Endodermal cell (in vitro differentiated cells): ENCODE data around the gene SPTLC2. TPM values are rescaled to one million over a fixed set of nuclear protein-coding genes. Genes with fewer than 3 reads are reported as not detected.

Experiments used
- DNase-seq: peaks from one replicate; pipeline ENCODE4 v3.0.0-alpha.2; 2017
- H3K27ac ChIP-seq: 2 replicates; pipeline ENCODE4 v1.5.1; 2013; ENCODE audit warnings: mild to moderate bottlenecking, low read depth, low read length, moderate library complexity
- H3K27me3 ChIP-seq: 2 replicates; pipeline ENCODE4 v1.6.1; 2013; ENCODE audit warnings: mild to moderate bottlenecking, low read length, moderate library complexity; ENCODE audit not compliant: insufficient read depth, control insufficient read depth, poor library complexity, severe bottlenecking
- H3K36me3 ChIP-seq: 2 replicates; pipeline ENCODE4 v1.7.0; 2013; ENCODE audit warnings: mild to moderate bottlenecking, low read length, moderate library complexity; ENCODE audit not compliant: control insufficient read depth, insufficient read depth
- H3K4me1 ChIP-seq: one replicate; pipeline ENCODE4 v1.7.0; 2013; ENCODE audit warnings: low read length; ENCODE audit not compliant: control insufficient read depth, insufficient read depth
- H3K4me3 ChIP-seq: 2 replicates; pipeline ENCODE4 v1.5.1; 2013; ENCODE audit warnings: mild to moderate bottlenecking, low read length, moderate library complexity
- H3K9ac ChIP-seq: 2 replicates; pipeline ENCODE4 v1.6.1; 2013; ENCODE audit warnings: mild to moderate bottlenecking, low read length, moderate library complexity; ENCODE audit not compliant: poor library complexity, severe bottlenecking; ENCODE audit errors: extremely low read depth
- H3K9me3 ChIP-seq: 2 replicates; pipeline ENCODE4 v1.6.1; 2013; ENCODE audit warnings: mild to moderate bottlenecking, low read length, moderate library complexity; ENCODE audit not compliant: control insufficient read depth
- H3K27ac Mint-ChIP-seq: 2 replicates; pipeline ENCODE4 v1.8.0; 2020; ENCODE audit warnings: mixed read lengths
- H3K27me3 Mint-ChIP-seq: 2 replicates; pipeline ENCODE4 v1.8.0; 2021; ENCODE audit warnings: mild to moderate bottlenecking, mixed read lengths; ENCODE audit not compliant: insufficient read depth
- H3K36me3 Mint-ChIP-seq: 2 replicates; pipeline ENCODE4 v1.8.0; 2020; ENCODE audit warnings: low read depth, mixed read lengths
- H3K4me1 Mint-ChIP-seq: 2 replicates; pipeline ENCODE4 v1.8.0; 2020; ENCODE audit warnings: mixed read lengths
- H3K4me3 Mint-ChIP-seq: 2 replicates; pipeline ENCODE4 v1.8.0; 2020; ENCODE audit warnings: mild to moderate bottlenecking, moderate library complexity, mixed read lengths
- H3K9me3 Mint-ChIP-seq: 2 replicates; pipeline ENCODE4 v1.8.0; 2020; ENCODE audit warnings: mild to moderate bottlenecking, mixed read lengths
- CTCF ChIP-seq: fragments of 200-600 bp; sonication (generic); conservative IDR thresholded peaks from 2 replicates; pipeline ENCODE4 v1.5.0; 2021; ENCODE audit warnings: antibody characterized with exemption, mild to moderate bottlenecking
- WGBS, 2 experiments: methylation state at CpG; one replicate each; pipeline versions ENCODE4 v1.1.5 to v1.1.7; 2013; ENCODE audit warnings: missing lambda C conversion rate in 2 of 2, mixed read lengths in 1 of 2; ENCODE audit not compliant: insufficient coverage in 1 of 2, insufficient read length in 1 of 2; 5-methylcytosine and 5-hydroxymethylcytosine counted together
- total RNA-seq, 2 donors: library from RNA; stranded (reverse); fragmentation: NEBNext Ultra II Directional in 1 of 2; extraction: Animal tissue kit (Norgen Biotek cat#: 25700) in 1 of 2; gene quantifications; 2 replicates in 1 of 2; 3 replicates in 1 of 2; pipeline ENCODE4 v1.2.1, GENCODE V29; 2021

SPTLC2 gene
- total RNA-seq, 2 donors from 2014 or later = 32.6 to 32.7 TPM

DNA sequence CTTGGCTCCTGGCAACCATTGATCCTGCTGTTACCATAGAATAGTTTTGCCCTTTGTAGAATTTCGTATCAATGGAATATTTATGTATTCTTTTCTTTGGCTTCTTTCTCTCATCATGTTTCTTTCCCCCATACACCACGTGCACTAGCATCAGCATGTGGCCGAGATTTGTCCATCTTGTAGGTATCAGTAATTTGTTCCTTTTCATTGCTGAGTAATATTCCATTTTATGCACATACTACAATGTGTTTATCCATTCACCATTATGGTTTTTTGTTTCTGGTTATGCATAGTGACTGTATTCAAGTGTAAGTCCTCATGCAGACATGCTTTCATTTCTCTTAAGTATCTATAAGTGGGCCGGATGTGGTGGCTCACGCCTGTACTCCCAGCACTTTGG, 113.3 kb downstream of the SPTLC2 start:
- Mint-ChIP-seq H3K9me3 (peaks cover 8% of the 10 kb centered on the region), H3K27me3 (peaks cover 32% of the 10 kb centered on the region), H3K36me3 (peaks cover 11% of the 10 kb centered on the region), H3K4me3 (no peak overlapping the region), H3K27ac (no peak overlapping the region), H3K4me1 (no peaks in the 10 kb centered on the region)
- DNase-seq = no peak
- Histone ChIP-seq H3K9me3 (no peaks in the 10 kb centered on the region), H3K27me3 (peaks cover 28% of the 10 kb centered on the region), H3K4me1 (no peaks in the 10 kb centered on the region), H3K9ac (no peak overlapping the region), H3K27ac (no peak overlapping the region), H3K4me3 (no peak overlapping the region), H3K36me3 (no peaks in the 10 kb centered on the region)
- TF ChIP-seq CTCF = no peak
- 99% methylated on average over 4 of the region's 5 CpGs; no CpG with 5 or more reads in 1 of the 2 experiments for WGBS, 2 experiments

GRCh38 chr14:77502109-77502782, 114.2 kb downstream of the SPTLC2 start:
- 88 to 98% methylated on average over 5 to 11 of the region's 11 CpGs for WGBS, 2 experiments
- peaks cover 8% of the 10 kb centered on the region for H3K9me3 Mint-ChIP-seq
- no peak overlapping the region for H3K4me3 ChIP-seq
- no peaks in the 10 kb centered on the region for H3K4me1 ChIP-seq
- H3K9me3 ChIP-seq = no peaks in the 10 kb centered on the region
- no peak for TF ChIP-seq CTCF
- H3K27me3 Mint-ChIP-seq = peaks cover 41% of the 10 kb centered on the region
- H3K4me1 Mint-ChIP-seq = peaks cover 3% of the 10 kb centered on the region
- H3K27ac Mint-ChIP-seq = no peak overlapping the region
- peaks cover 37% of the 10 kb centered on the region for H3K27me3 ChIP-seq
- no peak overlapping the region for H3K9ac ChIP-seq
- peaks cover 5% of the 10 kb centered on the region for H3K36me3 Mint-ChIP-seq
- no peak for DNase-seq
- no peaks in the 10 kb centered on the region for H3K36me3 ChIP-seq
- H3K27ac ChIP-seq = no peak overlapping the region
- no peak overlapping the region for H3K4me3 Mint-ChIP-seq

DNA sequence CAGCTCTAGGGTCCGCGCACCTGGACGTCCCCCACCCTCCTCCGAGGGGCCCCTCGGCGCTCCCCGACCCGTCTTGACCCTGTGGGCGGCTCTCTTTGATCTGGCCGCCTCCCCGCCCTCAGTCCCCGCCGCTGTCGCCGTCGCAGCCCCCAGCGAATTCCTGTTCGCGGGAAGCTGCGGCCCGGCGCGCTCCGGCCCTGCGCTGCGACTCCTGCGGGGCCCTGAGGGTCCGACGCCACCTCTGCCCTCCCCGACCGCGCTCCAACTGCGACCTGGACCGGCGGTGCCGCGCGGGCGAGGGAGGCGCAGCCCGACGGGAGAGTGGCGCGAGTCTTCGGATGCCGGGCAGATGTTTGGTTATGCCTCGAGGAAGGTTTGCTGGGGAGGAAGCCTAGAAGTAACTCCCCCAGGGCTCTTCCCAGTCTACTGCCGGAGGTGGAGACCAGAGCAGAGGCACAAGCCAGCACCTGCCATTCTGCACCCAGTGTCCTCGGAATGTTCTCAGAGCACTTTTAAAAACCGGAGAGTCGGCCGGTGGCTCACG, 117.4 kb downstream of the SPTLC2 start:
- DNase-seq = peak; percentile 83
- 0 to 8% methylated on average over 13 to 53 of the region's 53 CpGs for WGBS, 2 experiments

More for the DNA sequence above, 117.4 kb downstream of the SPTLC2 start:
- H3K4me1 ChIP-seq = no peaks in the 10 kb centered on the region
- H3K9me3 ChIP-seq = no peaks in the 10 kb centered on the region
- no peak overlapping the region for H3K27ac ChIP-seq
- Mint-ChIP-seq H3K4me3 (peak overlapping the region; percentile 54), H3K27ac (no peak overlapping the region), H3K4me1 (peaks cover 3% of the 10 kb centered on the region), H3K27me3 (peaks cover 56% of the 10 kb centered on the region), H3K9me3 (peaks cover 8% of the 10 kb centered on the region), H3K36me3 (peaks cover 5% of the 10 kb centered on the region)
- no peak for TF ChIP-seq CTCF
- peak overlapping the region; percentile 78 for H3K4me3 ChIP-seq
- H3K27me3 ChIP-seq = peaks cover 43% of the 10 kb centered on the region
- H3K9ac ChIP-seq = peak overlapping the region; percentile 20
- H3K36me3 ChIP-seq = no peaks in the 10 kb centered on the region
